Caco-2 (cell line): Measurements from ENCODE around the gene RAMP1. TPM values are rescaled to one million over a fixed set of nuclear protein-coding genes. Genes with fewer than 3 reads are reported as not detected.

Experiments used
- BruUV-seq: library from RNA; stranded (reverse); fragments of 400-500 nt; replicated peaks from 2 replicates; lab custom pipeline; 2021; lab: Mats Ljungman, UMichigan
- CTCF ChIA-PET: fragments of 300-600 bp; sonication (Branson Sonifier 250); formaldehyde crosslinking; loops from one replicate; lab custom pipeline; 2022; ENCODE audit warnings: antibody characterized with exemption; lab: Charles Lee
- POLR2A ChIA-PET: fragments of 300-600 bp; sonication (Branson Sonifier 250); formaldehyde crosslinking; loops from one replicate; lab custom pipeline; 2022; ENCODE audit warnings: antibody characterized with exemption; lab: Charles Lee
- DNase-seq, 2 experiments: peaks; one replicate each; pipeline versions ENCODE4 v3.0.0 to v3.0.0-alpha.2; 2020 to 2022
- H3K27me3 ChIP-seq: replicated peaks from 2 replicates; pipeline ENCODE4 v1.6.0; 2011; ENCODE audit warnings: low read length; ENCODE audit not compliant: control insufficient read depth, insufficient read depth
- H3K36me3 ChIP-seq: 2 replicates; pipeline ENCODE4 v1.5.1; 2011; ENCODE audit warnings: low read length; ENCODE audit not compliant: control insufficient read depth, insufficient read depth
- H3K4me1 ChIP-seq: fragments of 250-450 bp; sonication (Bioruptor Pico); 2 replicates; pipeline ENCODE4 v1.5.1; 2020; ENCODE audit warnings: mild to moderate bottlenecking
- H3K4me3 ChIP-seq: 2 replicates; pipeline ENCODE4 v1.5.1; 2011; ENCODE audit warnings: low read depth, mild to moderate bottlenecking, control low read depth, low read length
- H3K9me3 ChIP-seq: fragments of 250-450 bp; sonication (Bioruptor Pico); 2 replicates; pipeline ENCODE4 v1.5.1; 2020; ENCODE audit warnings: mild to moderate bottlenecking, moderate library complexity
- H3K27ac Mint-ChIP-seq: one replicate; pipeline ENCODE4 v1.8.0; 2022; ENCODE audit warnings: mixed read lengths; ENCODE audit not compliant: unreplicated experiment
- H3K27me3 Mint-ChIP-seq: one replicate; pipeline ENCODE4 v1.8.0; 2022; ENCODE audit warnings: mixed read lengths; ENCODE audit not compliant: insufficient read depth, unreplicated experiment
- H3K36me3 Mint-ChIP-seq: one replicate; pipeline ENCODE4 v1.8.0; 2022; ENCODE audit warnings: mild to moderate bottlenecking, mixed read lengths; ENCODE audit not compliant: insufficient read depth, unreplicated experiment
- H3K4me1 Mint-ChIP-seq: one replicate; pipeline ENCODE4 v1.8.0; 2022; ENCODE audit warnings: low read depth, mixed read lengths; ENCODE audit not compliant: unreplicated experiment
- H3K4me3 Mint-ChIP-seq: one replicate; pipeline ENCODE4 v1.8.0; 2022; ENCODE audit warnings: mild to moderate bottlenecking, moderate library complexity, mixed read lengths; ENCODE audit not compliant: unreplicated experiment
- H3K9me3 Mint-ChIP-seq: one replicate; pipeline ENCODE4 v1.8.0; 2022; ENCODE audit warnings: mixed read lengths; ENCODE audit not compliant: unreplicated experiment
- CTCF ChIP-seq, 2 experiments: fragments of 200-600 bp in 1 of 2; IDR thresholded peaks; 1 replicate in 1 of 2; 2 replicates in 1 of 2; pipeline versions ENCODE4 v1.5.1 to v1.8.0; 2011 to 2022; ENCODE audit warnings: antibody characterized with exemption in 1 of 2, control low read depth in 1 of 2, inconsistent platforms in 1 of 2, low read depth in 1 of 2, low read length in 1 of 2, mild to moderate bottlenecking in 1 of 2, moderate library complexity in 1 of 2; ENCODE audit not compliant: insufficient read depth in 1 of 2, severe bottlenecking in 1 of 2, unreplicated experiment in 1 of 2
- intact Hi-C: fragments of 100-400 bp; cut with micrococcal nuclease; formaldehyde crosslinking; loops from one replicate; pipeline ENCODE4 v1.10.0; 2022; ENCODE audit not compliant: unreplicated experiment
- total RNA-seq: library from RNA; stranded (reverse); gene quantifications from 2 replicates; pipeline ENCODE4 v1.2.3, GENCODE V29; 2022

Gene RAMP1
- total RNA-seq, 1 experiment from 2014 or later, result 2.2 TPM

GRCh38 chr2:237886685-237887481 lies 27.5 kb downstream of the RAMP1 start:
- H3K4me3 ChIP-seq, result no peak overlapping the region
- no peak for DNase-seq
- Mint-ChIP-seq H3K27ac (no peak overlapping the region), H3K9me3 (no peaks in the 10 kb centered on the region), H3K4me1 (no peaks in the 10 kb centered on the region), H3K36me3 (no peaks in the 10 kb centered on the region), H3K27me3 (no peaks in the 10 kb centered on the region), H3K4me3 (no peak overlapping the region)
- no TSS peak for BruUV-seq
- no peaks in the 10 kb centered on the region for H3K9me3 ChIP-seq
- no peaks in the 10 kb centered on the region for H3K36me3 ChIP-seq
- ChIA-PET CTCF (no interaction called here), POLR2A (no interaction called here)
- H3K27me3 ChIP-seq, result no peaks in the 10 kb centered on the region
- no peak for TF ChIP-seq CTCF (IDR thresholded peaks at IDR 0.05; ENCODE audit: insufficient read depth in 1 of 2, low read depth in 1 of 2, low read length in 1 of 2, severe bottlenecking in 1 of 2, unreplicated experiment in 1 of 2)
- no peaks in the 10 kb centered on the region for H3K4me1 ChIP-seq
- intact Hi-C loops, result no loop called here

- DNase-seq, result no peak
- CTCF ChIA-PET, result no interaction called here
- TF ChIP-seq CTCF (IDR thresholded peaks at IDR 0.05; ENCODE audit: insufficient read depth in 1 of 2, low read depth in 1 of 2, low read length in 1 of 2, severe bottlenecking in 1 of 2, unreplicated experiment in 1 of 2), result no peak
- Mint-ChIP-seq H3K4me1 (peaks cover 7% of the 10 kb centered on the region), H3K36me3 (no peaks in the 10 kb centered on the region), H3K9me3 (no peaks in the 10 kb centered on the region), H3K27ac (no peak overlapping the region), H3K4me3 (no peak overlapping the region), H3K27me3 (peaks cover 2% of the 10 kb centered on the region)
- H3K36me3 ChIP-seq, result no peaks in the 10 kb centered on the region
- H3K4me1 ChIP-seq, result peaks cover 4% of the 10 kb centered on the region; the same call in 1 of the 2 replicates
- POLR2A ChIA-PET, result no interaction called here
- no peaks in the 10 kb centered on the region for H3K27me3 ChIP-seq
- no TSS peak for BruUV-seq
- H3K4me3 ChIP-seq, result no peak overlapping the region
- H3K9me3 ChIP-seq, result no peaks in the 10 kb centered on the region
- intact Hi-C loops, result no loop called here
Observed at GRCh38 chr2:237888389-237888788, 29.0 kb downstream of the RAMP1 start.

- CTCF ChIA-PET, result no interaction called here
- H3K27ac Mint-ChIP-seq, result no peak overlapping the region
- no peaks in the 10 kb centered on the region for H3K9me3 ChIP-seq
- no peak for DNase-seq
- no peak overlapping the region for H3K4me3 ChIP-seq
- no TSS peak for BruUV-seq
- POLR2A ChIA-PET, result no interaction called here
- peaks cover 7% of the 10 kb centered on the region for H3K4me1 Mint-ChIP-seq
- H3K9me3 Mint-ChIP-seq, result no peaks in the 10 kb centered on the region
- H3K4me1 ChIP-seq, result peaks cover 4% of the 10 kb centered on the region; the same call in 1 of the 2 replicates
- intact Hi-C loops, result no loop called here
- no peak overlapping the region for H3K4me3 Mint-ChIP-seq
- H3K36me3 ChIP-seq, result no peaks in the 10 kb centered on the region
- H3K27me3 Mint-ChIP-seq, result peaks cover 2% of the 10 kb centered on the region
- no peaks in the 10 kb centered on the region for H3K27me3 ChIP-seq
- no peak for TF ChIP-seq CTCF (IDR thresholded peaks at IDR 0.05; ENCODE audit: insufficient read depth in 1 of 2, low read depth in 1 of 2, low read length in 1 of 2, severe bottlenecking in 1 of 2, unreplicated experiment in 1 of 2)
- no peaks in the 10 kb centered on the region for H3K36me3 Mint-ChIP-seq
Observed at GRCh38 chr2:237889016-237889415, 29.6 kb downstream of the RAMP1 start.
